Measurements from ENCODE around the gene MAP3K8.

GRCh38 chr10:30466445-30466844 lies 32.5 kb downstream of the MAP3K8 start:
- TF ChIP-seq TAF1 (IDR thresholded peaks at IDR 0.05; ENCODE audit: borderline replicate concordance, insufficient read depth, low read length) = no peak
- TF ChIP-seq SIN3A (IDR thresholded peaks at IDR 0.05; ENCODE audit: borderline replicate concordance, insufficient read depth, low read length) = no peak
- no peak for TF ChIP-seq REST (IDR thresholded peaks at IDR 0.05; ENCODE audit: insufficient read depth in 1 of 2, low read depth in 2 of 2, low read length in 2 of 2)
